ENCODE results near the gene KBTBD4. TPM values are rescaled to one million over a fixed set of nuclear protein-coding genes. Genes with fewer than 3 reads are reported as not detected.
A peak's percentile ranks its signal among the peaks of the same experiment; 100 is the strongest.

KBTBD4 gene
- 17.5 TPM for total RNA-seq

DNA sequence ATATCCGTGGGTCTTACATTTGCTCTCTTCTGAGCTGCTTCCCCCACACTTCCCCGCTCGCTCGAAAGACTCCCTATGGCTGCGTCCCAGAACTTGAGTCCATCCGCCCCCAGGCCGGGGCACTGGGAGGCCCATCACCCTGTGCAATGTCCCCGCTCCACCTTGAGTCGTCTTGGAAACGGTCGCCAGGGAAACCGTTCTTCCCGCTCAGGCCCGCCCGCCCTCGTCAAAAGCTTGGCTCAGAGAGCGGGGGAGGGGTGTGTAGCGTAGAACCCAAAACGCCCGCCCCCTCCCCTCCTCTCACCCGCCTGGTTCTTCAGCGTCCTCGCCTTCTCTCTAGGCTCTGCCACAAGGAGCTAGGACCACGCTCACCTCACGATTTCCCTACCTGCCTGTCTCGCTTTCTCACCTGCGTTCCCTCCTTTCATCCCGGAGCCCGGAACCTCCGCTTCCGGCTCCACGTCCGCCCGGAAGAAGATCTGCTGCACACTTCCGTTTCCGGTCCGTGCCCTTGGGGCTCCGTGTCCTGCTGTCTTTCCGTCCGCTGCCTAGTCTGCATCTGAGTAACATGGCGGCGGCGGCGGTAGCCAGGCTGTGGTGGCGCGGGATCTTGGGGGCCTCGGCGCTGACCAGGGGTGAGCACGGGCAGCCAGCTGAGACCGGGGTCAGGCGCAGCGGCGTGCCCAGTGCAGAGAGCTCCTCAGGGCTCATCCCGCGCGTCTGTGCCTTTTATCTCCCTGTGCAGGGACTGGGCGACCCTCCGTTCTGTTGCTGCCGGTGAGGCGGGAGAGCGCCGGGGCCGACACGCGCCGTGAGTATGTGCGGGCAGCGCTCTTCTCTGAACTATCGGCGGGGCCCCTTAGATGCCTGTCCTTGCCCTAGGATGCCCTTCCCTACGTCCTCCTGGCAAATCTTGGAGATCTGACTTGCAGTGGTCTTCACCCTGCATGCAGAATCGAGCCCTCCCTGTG lies at the start of gene KBTBD4, which contains the start of gene NDUFS3:
Gene KBTBD4, minus strand, starts transcription at position 447 of the 971 bp plus-strand sequence. Its CDS starts 19 bp downstream, at position 428.
Gene NDUFS3, plus strand, starts transcription at position 551 of the 971 bp plus-strand sequence. Its CDS starts 18 bp downstream, at position 569.
- peak; percentile 92 for DNase-seq (ENCODE audit: low spot score)

GRCh38 chr11:47628026-47628425 lies 49.3 kb upstream of the KBTBD4 start:
- no peak for DNase-seq (ENCODE audit: low spot score)

DNA sequence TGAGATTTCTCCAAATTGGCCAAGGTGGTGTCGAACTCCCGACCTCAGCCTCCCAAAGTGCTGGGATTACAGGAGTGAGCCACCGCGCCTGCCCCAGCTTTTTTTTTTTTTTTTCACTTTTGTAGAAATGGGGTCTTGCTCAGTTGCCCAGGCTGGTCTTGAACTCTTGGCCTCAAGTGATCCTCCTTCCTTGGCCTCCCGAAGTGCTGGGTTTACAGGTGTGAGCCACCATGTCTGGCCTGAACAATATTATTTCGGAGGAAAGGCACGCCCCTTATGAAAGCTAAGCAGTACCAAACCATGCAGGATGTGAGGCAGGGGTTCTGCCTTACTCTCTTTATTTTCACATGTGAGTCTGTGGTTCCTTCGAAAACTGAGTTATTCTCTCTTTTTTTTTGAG lies 47.5 kb upstream of the KBTBD4 start:
- no peak for DNase-seq (ENCODE audit: low spot score)

DNA sequence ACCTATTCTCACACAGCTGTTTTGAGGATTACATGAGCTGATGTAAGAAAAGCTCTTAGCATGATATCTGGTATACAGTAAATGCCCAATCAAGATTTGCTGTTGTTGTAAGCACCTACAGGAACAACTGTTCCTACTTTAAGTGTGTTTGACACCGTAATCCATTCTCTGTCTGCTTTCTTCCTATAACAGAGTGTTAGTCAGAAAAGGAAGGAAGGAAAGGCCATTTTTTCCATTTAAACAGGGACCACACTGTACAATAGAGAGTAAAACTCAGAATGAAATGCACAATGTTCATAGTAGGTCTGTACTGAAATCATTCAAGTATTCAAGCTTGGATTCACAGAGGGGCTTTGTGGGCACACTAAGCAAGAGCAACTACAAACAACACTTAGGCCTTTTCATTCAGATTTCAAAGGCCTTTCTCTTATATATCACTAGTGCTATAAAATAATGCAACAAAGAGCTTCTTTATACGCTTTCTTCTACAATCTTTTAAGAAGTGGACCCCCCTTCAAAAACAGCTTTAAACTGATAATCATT lies 42.1 kb upstream of the KBTBD4 start:
- DNase-seq (ENCODE audit: low spot score), result no peak

GRCh38 chr11:47617417-47617809 lies 38.6 kb upstream of the KBTBD4 start:
- DNase-seq (ENCODE audit: low spot score), result no peak

DNA sequence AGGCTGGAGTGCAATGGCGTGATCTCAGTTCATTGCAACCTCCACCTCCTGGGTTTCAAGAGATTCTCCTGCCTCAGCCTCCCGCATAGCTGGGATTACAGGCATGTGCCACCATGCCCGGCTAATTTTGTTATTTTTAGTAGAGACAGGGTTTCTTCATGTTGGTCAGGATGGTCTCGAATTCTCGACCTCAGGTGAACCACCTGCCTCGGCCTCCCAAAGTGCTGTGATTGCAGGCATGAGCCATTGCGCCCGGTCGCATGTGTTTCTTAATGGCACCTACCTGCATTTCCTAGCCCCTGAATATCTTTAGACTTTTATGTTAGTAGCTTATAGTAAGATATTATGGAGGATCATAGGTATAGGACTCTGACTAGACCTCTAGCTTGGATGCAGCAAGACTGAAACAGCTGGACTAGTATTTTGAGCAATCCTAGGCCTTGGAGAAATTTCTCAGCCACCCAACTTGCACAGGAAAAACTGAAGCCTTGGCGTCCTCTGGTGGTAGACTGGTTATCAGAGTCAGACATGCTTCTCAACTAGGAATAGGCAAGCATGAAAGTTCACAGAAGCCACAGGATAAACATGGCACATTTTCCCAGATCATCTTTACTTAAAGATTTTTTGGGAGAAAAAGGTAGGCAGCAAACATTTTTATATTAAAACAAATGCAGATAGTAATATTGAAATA lies 38.1 kb upstream of the KBTBD4 start:
- DNase-seq (ENCODE audit: low spot score), result peak; percentile 50

GRCh38 chr11:47615249-47615648 lies 36.5 kb upstream of the KBTBD4 start:
- no peak for DNase-seq (ENCODE audit: low spot score)

DNA sequence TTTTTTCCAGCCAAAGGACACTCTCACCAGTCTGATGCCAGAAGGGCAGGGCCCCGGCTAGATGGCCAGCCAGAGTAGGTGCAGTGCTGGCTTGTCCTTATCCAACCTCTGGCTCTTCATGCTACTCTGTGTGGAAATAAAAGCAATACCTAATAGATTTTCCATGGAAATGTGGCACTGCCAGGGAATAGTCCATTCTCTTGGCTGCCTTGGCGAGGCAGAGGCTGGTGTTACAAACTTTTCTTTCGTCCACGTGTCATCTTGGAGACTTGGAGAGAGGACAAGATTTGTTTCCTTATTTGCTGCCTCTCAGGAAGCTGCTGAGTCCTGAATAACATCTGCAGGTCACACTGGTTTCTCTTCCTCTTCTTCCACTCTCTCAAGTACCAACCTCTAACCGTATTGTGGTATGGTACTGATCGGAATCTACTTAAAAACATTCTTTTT lies 32.6 kb upstream of the KBTBD4 start:
- DNase-seq (ENCODE audit: low spot score), result no peak

DNA sequence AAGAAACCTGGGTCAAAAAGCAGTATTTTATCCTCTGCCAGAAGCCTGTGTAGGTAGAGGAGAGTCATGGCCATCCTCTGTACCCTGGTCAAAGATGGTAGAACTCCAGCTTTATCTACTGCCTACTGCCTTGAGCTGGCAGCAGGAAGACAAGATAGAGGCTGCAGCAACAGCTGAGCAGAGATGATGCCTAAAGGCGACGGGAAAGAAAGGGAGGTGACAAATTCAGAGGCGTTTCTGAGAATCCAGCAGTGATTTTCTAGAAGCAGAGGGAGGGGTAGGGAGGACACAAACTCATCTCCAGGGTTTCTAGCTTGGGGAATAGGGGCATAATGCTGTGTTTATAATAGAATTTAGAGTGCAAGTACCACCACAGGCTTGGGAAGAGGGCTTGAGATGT lies 30.9 kb upstream of the KBTBD4 start:
- DNase-seq (ENCODE audit: low spot score), result no peak

DNA sequence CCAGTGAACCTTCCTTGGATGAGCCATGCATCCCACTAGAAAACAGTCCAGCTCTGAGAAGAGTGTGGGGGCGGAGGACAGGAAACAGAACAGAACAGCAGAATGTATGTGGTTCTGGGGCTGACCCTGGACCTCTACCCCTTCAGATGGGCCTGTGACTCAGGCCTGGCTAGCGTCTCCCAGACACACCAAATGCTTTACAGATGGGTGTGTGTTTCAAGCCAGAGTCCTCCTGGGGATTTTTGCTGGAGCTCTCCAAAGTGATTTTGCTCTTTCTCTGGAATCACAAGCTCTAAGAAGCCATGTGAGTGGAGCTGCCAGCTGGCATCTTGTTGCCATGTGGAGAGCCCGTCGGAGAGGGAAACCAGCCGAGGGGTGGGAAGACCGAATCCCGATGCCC lies 28.6 kb upstream of the KBTBD4 start:
- DNase-seq (ENCODE audit: low spot score), result no peak

DNA sequence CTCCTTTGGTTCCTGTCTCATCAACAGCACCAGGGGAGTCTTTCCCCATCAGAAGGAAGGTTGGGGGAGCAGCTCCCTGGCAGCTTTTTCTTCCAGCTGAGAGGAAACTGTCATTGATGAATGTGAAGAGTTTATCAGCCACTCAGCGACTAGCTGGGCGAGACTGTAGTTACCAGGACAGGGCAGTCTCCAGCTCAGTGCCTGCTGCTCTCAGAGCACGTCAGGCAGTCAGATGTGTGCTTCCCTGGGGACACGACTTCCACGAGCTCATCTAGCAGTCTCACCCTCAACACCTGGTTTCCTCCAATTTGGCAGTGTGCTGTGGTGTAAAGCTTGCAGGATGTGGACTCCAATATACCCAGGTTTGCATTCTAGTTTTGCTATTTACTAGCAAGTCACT lies 28.0 kb upstream of the KBTBD4 start:
- no peak for DNase-seq (ENCODE audit: low spot score)

- no peak for DNase-seq (ENCODE audit: low spot score)
Observed at GRCh38 chr11:47605921-47606320, 27.2 kb upstream of the KBTBD4 start.

- no peak for DNase-seq (ENCODE audit: low spot score)
Observed at GRCh38 chr11:47603295-47603694, 24.5 kb upstream of the KBTBD4 start.

GRCh38 chr11:47599902-47600301 lies 21.1 kb upstream of the KBTBD4 start:
- no peak for DNase-seq (ENCODE audit: low spot score)

DNA sequence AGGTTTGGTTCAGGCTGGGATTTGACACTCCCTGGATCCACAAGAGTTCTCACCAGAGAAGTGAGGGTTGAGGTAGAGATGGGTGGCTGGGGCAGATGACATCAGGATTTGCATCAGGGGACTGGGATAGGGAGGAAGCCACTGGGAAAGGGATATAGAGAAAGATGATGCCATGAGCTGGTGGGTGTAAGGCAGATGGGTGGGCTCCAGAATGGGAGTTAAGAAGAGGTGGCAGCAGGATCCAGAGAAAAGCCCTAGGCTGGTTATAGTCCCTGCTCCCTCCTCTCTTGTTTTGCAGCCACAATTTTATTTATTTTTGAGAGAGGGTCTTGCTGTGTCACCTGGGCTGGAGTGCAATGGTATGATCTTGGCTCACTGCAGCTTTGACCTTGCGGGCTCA lies 17.2 kb upstream of the KBTBD4 start:
- DNase-seq (ENCODE audit: low spot score), result no peak

DNA sequence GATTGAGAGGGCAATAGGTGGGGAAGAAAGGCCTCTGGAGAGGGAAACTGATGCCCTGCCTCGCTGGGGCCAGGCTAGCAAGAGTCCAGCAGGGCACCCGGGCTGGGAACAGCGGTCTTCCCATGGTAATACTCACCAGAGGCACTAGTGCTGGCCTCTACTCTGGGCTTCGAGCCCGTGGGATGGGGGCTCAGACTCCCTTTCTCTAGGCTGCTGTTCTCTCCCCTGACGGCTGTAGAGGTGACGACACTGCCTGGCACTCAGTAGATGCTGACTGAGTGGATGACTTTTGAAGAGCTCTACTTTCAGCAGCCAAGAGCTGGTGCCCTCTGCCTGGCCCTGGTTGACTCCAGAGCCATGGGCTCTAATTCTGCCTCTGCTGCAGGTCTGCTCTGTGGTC lies 16.3 kb upstream of the KBTBD4 start:
- DNase-seq (ENCODE audit: low spot score), result no peak

- DNase-seq (ENCODE audit: low spot score), result no peak
Observed at GRCh38 chr11:47593934-47594855, 15.4 kb upstream of the KBTBD4 start, which contains the start of gene C1QTNF4. Gene C1QTNF4, minus strand, starts transcription at chr11:47594411. Its CDS starts 3,601 bp downstream, at chr11:47590810.

- DNase-seq (ENCODE audit: low spot score), result no peak
Observed at GRCh38 chr11:47593492-47593933, 14.7 kb upstream of the KBTBD4 start.

DNA sequence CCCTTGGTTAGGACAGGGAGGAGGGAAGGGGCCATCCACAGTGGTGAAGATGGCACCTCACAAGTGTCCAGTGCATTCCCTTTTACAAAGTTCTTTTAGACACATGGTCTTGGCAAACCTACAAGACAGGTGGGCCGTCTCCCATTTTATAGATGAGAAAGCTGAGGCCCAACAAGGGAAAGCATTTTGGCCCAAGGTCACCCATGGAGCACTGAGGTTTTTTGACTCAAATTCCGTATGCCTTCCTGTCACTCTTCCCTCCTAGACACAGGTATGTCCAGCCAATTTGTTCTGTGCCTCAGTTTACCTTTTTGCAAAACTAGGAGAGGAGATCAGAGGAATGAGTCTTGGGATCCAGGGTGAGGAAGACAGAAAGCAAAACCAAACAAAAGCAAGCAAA lies 14.2 kb upstream of the KBTBD4 start:
- DNase-seq (ENCODE audit: low spot score), result no peak

DNA sequence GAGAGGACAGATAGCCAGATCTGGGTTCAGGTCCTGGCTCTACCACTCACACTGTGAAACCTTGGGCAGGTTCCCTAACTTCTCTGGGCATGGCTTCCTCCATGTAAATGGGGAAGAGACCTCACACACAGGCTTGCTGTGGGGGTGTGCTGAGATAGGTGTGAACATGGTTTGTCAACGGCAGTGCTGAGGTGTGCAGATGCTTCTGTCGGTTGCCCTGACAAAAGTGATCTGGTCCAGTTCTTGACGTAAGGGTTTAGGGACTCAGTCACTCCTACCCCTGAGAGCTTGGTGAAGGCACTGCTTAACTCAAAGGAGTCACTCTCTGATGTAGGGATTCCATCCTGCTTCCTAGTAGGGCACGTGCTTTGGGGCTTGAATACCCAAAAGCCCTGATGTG lies 13.5 kb upstream of the KBTBD4 start:
- no peak for DNase-seq (ENCODE audit: low spot score)

DNA sequence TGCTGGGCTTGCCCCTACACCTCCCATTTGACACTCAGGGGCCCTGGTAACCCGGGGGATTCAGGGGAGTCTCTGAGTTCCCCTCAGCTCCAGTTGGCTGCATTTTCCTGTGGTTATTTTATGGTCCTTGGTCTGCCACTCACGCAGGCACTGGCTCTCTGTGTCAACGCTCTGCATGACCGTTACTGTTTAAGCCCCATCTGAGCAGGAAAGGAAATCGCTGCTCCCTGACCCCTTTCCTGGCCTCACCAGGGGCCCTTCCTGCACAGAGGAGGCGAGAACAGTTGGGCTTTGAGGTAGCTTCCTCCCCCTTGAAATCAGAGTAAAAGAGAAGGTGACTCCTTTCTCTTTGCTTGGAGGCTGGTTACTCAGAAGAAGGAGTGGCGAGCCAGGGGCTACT lies 13.0 kb upstream of the KBTBD4 start:
- no peak for DNase-seq (ENCODE audit: low spot score)
